Sigmoid colon (tissue), 4 donors: ENCODE data around the gene PPP2R5E.

Source experiments
- POLR2A ChIP-seq, 2 donors: fragments of 450-650 bp; IDR thresholded peaks; one replicate each; pipeline ENCODE4 v1.6.1; 2016; ENCODE audit warnings: antibody characterized with exemption in 2 of 2, mild to moderate bottlenecking in 2 of 2, moderate library complexity in 2 of 2
- POLR2AphosphoS5 ChIP-seq, 4 donors: sonication (generic); formaldehyde crosslinking; IDR thresholded peaks; one replicate each; pipeline ENCODE4 v1.6.1; 2017; ENCODE audit warnings: antibody characterized with exemption in 4 of 4
- TF ChIP-seq, protein P1 (sequence below), 4 experiments: fragments of 450-650 bp in 3 of 4; fragments of 200-600 bp in 1 of 4; IDR thresholded peaks; one replicate each; pipeline ENCODE4 v1.5.1; 2016 to 2019; ENCODE audit warnings: antibody characterized with exemption in 4 of 4, mild to moderate bottlenecking in 3 of 4, moderate library complexity in 2 of 4

DNA sequence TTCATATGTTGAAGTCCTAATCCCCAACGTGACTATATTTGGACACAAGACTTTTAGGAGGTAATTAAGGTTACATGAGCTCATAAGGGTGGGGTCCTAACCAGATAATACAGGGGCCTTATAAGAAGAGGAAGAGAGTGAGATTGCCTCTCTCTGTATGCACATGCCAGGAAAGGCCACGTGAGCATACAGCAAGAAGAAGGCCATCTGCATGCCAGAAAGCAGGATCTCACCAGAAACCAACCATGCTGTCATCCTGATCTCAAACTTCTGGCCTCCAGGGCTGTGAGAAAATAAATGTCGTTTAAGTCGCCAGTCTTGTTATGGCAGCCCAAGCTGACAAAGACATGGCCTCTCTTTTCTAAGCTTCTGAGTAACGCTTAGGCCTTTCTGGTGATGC lies 155.5 kb downstream of the PPP2R5E start:
- TF ChIP-seq, protein P1, sequence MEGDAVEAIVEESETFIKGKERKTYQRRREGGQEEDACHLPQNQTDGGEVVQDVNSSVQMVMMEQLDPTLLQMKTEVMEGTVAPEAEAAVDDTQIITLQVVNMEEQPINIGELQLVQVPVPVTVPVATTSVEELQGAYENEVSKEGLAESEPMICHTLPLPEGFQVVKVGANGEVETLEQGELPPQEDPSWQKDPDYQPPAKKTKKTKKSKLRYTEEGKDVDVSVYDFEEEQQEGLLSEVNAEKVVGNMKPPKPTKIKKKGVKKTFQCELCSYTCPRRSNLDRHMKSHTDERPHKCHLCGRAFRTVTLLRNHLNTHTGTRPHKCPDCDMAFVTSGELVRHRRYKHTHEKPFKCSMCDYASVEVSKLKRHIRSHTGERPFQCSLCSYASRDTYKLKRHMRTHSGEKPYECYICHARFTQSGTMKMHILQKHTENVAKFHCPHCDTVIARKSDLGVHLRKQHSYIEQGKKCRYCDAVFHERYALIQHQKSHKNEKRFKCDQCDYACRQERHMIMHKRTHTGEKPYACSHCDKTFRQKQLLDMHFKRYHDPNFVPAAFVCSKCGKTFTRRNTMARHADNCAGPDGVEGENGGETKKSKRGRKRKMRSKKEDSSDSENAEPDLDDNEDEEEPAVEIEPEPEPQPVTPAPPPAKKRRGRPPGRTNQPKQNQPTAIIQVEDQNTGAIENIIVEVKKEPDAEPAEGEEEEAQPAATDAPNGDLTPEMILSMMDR (IDR thresholded peaks at IDR 0.05) = no peak
- no peak for TF ChIP-seq POLR2A (IDR thresholded peaks at IDR 0.05)
- no peak for TF ChIP-seq POLR2AphosphoS5 (IDR thresholded peaks at IDR 0.05)
